HG03095 (cell line): Measurements from ENCODE around the gene CTAGE4.
"Not testable (repeated sequence)": the region's sequence is repeated elsewhere in the genome, so short reads cannot be mapped to it uniquely, and the experiment has no call there.

Experiments
- ATAC-seq: cut with Tn5 transposase; IDR thresholded peaks from one replicate; pipeline ENCODE4 v1.9.1; 2021; ENCODE audit warnings: moderate library complexity; ENCODE audit not compliant: unreplicated experiment

CTAGE4 gene

GRCh38 chr7:144203086-144203485, 19.8 kb downstream of the CTAGE4 start:
- ATAC-seq = not testable (repeated sequence)

- not testable (repeated sequence) for ATAC-seq
Measured at GRCh38 chr7:144205306-144205705, 22.0 kb downstream of the CTAGE4 start.

GRCh38 chr7:144217200-144217599, 33.9 kb downstream of the CTAGE4 start:
- not testable (repeated sequence) for ATAC-seq

- ATAC-seq = not testable (repeated sequence)
Measured at GRCh38 chr7:144218581-144218980, 35.3 kb downstream of the CTAGE4 start.

GRCh38 chr7:144219149-144219548, 35.9 kb downstream of the CTAGE4 start:
- not testable (repeated sequence) for ATAC-seq

- ATAC-seq = not testable (repeated sequence)
Measured at GRCh38 chr7:144220531-144220930, 37.3 kb downstream of the CTAGE4 start.

- ATAC-seq = not testable (repeated sequence)
Measured at GRCh38 chr7:144223675-144224074, 40.4 kb downstream of the CTAGE4 start.

- not testable (repeated sequence) for ATAC-seq
Measured at GRCh38 chr7:144226866-144227265, 43.6 kb downstream of the CTAGE4 start.

- not testable (repeated sequence) for ATAC-seq
Measured at GRCh38 chr7:144228810-144229209, 45.5 kb downstream of the CTAGE4 start.

- not testable (repeated sequence) for ATAC-seq
Measured at GRCh38 chr7:144231027-144231426, 47.8 kb downstream of the CTAGE4 start.

- ATAC-seq = not testable (repeated sequence)
Measured at GRCh38 chr7:144233039-144233438, 49.8 kb downstream of the CTAGE4 start.
